ENCODE results near the gene HDAC1.

The HDAC1 gene

GRCh38 chr1:32303358-32303757, 11.5 kb downstream of the HDAC1 start:
- no peak for TF ChIP-seq CTCF (conservative IDR thresholded peaks at IDR 0.05)

GRCh38 chr1:32303997-32304622, 12.2 kb downstream of the HDAC1 start:
- TF ChIP-seq CTCF (conservative IDR thresholded peaks at IDR 0.05) = no peak
- no peak overlapping the region for H3K27ac ChIP-seq

More at GRCh38 chr1:32303358-32303757, 11.5 kb downstream of the HDAC1 start:
- no peak overlapping the region for H3K27ac ChIP-seq

GRCh38 chr1:32305310-32305709, 13.4 kb downstream of the HDAC1 start:
- TF ChIP-seq CTCF (conservative IDR thresholded peaks at IDR 0.05) = no peak
- no peak overlapping the region for H3K27ac ChIP-seq

- TF ChIP-seq CTCF (conservative IDR thresholded peaks at IDR 0.05) = no peak
Observed at GRCh38 chr1:32307324-32307723, 15.4 kb downstream of the HDAC1 start.

GRCh38 chr1:32309960-32310359, 18.1 kb downstream of the HDAC1 start:
- H3K27ac ChIP-seq = peak overlapping the region; percentile 52
- TF ChIP-seq CTCF (conservative IDR thresholded peaks at IDR 0.05) = no peak

More at GRCh38 chr1:32307324-32307723, 15.4 kb downstream of the HDAC1 start:
- H3K27ac ChIP-seq = 0 out of 2 replicates have a peak overlapping the region, but pooled peaks have one; percentile 52

- no peak overlapping the region for H3K27ac ChIP-seq
- TF ChIP-seq CTCF (conservative IDR thresholded peaks at IDR 0.05) = no peak
Observed at GRCh38 chr1:32311709-32312393, 20.0 kb downstream of the HDAC1 start.

GRCh38 chr1:32316903-32317277, 25.0 kb downstream of the HDAC1 start:
- no peak for TF ChIP-seq CTCF (conservative IDR thresholded peaks at IDR 0.05)
- H3K27ac ChIP-seq = peak overlapping the region; percentile 100
